HFFc6 (cell line): ENCODE results near the gene OPCML. TPM values are rescaled to one million over a fixed set of nuclear protein-coding genes. Genes with fewer than 3 reads are reported as not detected.
"Not testable (repeated sequence)": the region's sequence is repeated elsewhere in the genome, so short reads cannot be mapped to it uniquely, and the experiment has no call there.

Experiments
- DNase-seq: peaks from one replicate; pipeline ENCODE4 v3.0.0-alpha.2; 2018
- H3K27ac Mint-ChIP-seq: 2 replicates; pipeline ENCODE4 v1.8.0; 2020; ENCODE audit warnings: mild to moderate bottlenecking, mixed read lengths
- H3K27me3 Mint-ChIP-seq: 2 replicates; pipeline ENCODE4 v1.8.0; 2021; ENCODE audit warnings: mild to moderate bottlenecking, moderate library complexity, mixed read lengths; ENCODE audit not compliant: insufficient read depth
- H3K36me3 Mint-ChIP-seq: 2 replicates; pipeline ENCODE4 v1.8.0; 2021; ENCODE audit warnings: low read depth, mixed read lengths
- H3K4me1 Mint-ChIP-seq: 2 replicates; pipeline ENCODE4 v1.8.0; 2020; ENCODE audit warnings: low read depth, mixed read lengths
- H3K4me3 Mint-ChIP-seq: 2 replicates; pipeline ENCODE4 v1.8.0; 2020; ENCODE audit warnings: mild to moderate bottlenecking, moderate library complexity, mixed read lengths
- H3K9me3 Mint-ChIP-seq: 2 replicates; pipeline ENCODE4 v1.8.0; 2020; ENCODE audit warnings: mild to moderate bottlenecking, mixed read lengths
- total RNA-seq, 6 experiments: library from RNA; stranded (reverse); fragmentation: NEBNext Ultra II Directional; extraction: Animal tissue kit (Norgen Biotek cat#: 25700); gene quantifications; 2 replicates in 1 of 6; 3 replicates in 5 of 6; pipeline ENCODE4 v1.2.3, GENCODE V29; 2021
- TF ChIP-seq, protein P1 (sequence below): fragments of 200-600 bp; sonication (generic); IDR thresholded peaks from 2 replicates; pipeline ENCODE4 v1.5.0; 2021; ENCODE audit warnings: antibody characterized with exemption, mild to moderate bottlenecking

OPCML gene
- total RNA-seq, 6 experiments from 2014 or later: 0.11 to 1.7 (median 0.33) TPM

DNA sequence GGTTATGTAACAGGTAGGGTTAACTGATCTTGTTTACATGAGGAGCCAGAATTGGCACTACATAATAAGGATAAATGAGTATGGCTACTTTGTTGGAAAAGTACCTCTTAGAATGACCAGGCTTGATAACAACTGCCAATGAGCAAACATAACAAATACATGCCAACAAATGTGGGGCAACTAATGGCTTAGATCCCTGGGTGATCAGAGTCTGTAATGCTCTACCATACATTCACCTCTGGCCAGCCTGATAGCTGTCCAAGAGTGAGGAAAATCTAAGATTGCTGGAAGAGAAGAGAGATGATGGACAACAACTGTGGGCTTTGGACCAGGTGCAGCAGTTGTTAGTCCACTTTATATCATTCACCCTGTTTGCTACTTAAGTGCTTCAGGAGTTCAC lies 1136.9 kb downstream of the OPCML start:
- no peaks in the 10 kb centered on the region for H3K36me3 Mint-ChIP-seq
- no peak overlapping the region for H3K4me3 Mint-ChIP-seq
- DNase-seq: no peak
- H3K27ac Mint-ChIP-seq: no peak overlapping the region
- H3K27me3 Mint-ChIP-seq: peaks cover 5% of the 10 kb centered on the region
- H3K4me1 Mint-ChIP-seq: no peaks in the 10 kb centered on the region
- TF ChIP-seq, protein P1, sequence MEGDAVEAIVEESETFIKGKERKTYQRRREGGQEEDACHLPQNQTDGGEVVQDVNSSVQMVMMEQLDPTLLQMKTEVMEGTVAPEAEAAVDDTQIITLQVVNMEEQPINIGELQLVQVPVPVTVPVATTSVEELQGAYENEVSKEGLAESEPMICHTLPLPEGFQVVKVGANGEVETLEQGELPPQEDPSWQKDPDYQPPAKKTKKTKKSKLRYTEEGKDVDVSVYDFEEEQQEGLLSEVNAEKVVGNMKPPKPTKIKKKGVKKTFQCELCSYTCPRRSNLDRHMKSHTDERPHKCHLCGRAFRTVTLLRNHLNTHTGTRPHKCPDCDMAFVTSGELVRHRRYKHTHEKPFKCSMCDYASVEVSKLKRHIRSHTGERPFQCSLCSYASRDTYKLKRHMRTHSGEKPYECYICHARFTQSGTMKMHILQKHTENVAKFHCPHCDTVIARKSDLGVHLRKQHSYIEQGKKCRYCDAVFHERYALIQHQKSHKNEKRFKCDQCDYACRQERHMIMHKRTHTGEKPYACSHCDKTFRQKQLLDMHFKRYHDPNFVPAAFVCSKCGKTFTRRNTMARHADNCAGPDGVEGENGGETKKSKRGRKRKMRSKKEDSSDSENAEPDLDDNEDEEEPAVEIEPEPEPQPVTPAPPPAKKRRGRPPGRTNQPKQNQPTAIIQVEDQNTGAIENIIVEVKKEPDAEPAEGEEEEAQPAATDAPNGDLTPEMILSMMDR: no peak
- no peaks in the 10 kb centered on the region for H3K9me3 Mint-ChIP-seq

DNA sequence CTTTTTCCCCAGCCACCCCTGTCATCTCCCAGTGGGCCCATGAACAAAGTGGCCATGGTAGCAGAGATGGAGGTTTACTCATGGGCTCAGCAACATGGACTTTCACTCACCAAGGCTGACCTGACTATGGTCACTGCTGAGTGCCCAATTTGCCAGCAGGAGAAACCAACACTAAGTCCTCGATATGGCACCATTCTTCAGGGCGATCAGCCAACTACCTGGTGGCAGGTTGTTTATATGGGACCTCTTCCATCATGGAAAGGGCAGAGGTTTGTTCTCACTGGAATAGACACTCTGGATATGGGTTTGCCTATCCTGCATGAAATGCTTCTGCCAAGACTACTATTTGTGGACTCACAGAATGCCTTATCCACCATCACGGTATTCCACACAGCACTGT lies 1152.8 kb downstream of the OPCML start:
- Mint-ChIP-seq H3K4me3 (no peak overlapping the region), H3K4me1 (no peaks in the 10 kb centered on the region), H3K27me3 (peaks cover 19% of the 10 kb centered on the region), H3K36me3 (no peaks in the 10 kb centered on the region), H3K9me3 (peaks cover 5% of the 10 kb centered on the region), H3K27ac (no peak overlapping the region)
- TF ChIP-seq, protein P1: no peak
- DNase-seq: no peak

DNA sequence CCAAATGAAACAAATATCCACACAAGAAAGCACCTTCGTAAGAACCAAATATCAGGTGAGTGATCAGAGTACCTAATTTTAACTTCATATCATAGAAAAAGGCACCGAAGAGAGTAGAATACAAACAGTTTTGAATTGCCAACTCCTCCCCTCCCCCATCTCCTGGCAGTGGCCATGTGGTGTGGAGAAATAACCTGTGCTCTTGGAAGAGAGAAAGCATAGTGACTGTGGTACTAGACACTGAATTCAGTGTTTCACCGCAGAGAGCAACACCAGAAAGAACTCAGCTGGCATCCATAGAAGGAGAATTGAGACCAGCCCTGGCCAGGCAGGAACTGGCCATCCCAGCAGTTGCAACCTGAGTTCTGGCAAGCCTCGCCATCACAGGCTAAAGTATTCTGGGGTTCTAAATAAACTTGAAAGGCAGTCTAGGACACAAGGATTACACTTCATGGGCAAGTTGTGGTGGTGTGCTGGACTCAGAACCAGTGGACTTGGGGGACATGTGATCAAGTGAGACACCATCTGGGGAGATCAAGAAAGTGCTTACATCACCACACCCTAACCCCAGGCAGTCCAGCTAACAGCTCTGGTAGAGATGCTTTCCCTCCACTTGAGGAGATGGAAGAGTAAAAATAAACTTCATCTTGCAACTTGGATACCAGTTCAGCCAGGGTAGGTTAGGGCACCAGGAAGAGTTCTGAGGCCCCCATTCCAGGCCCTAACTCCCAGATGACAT lies 1158.7 kb downstream of the OPCML start:
- DNase-seq: no peak
- Mint-ChIP-seq H3K27ac (no peak overlapping the region), H3K4me3 (no peak overlapping the region), H3K36me3 (no peaks in the 10 kb centered on the region), H3K9me3 (no peaks in the 10 kb centered on the region), H3K4me1 (no peaks in the 10 kb centered on the region), H3K27me3 (peaks cover 18% of the 10 kb centered on the region)
- TF ChIP-seq, protein P1: no peak

DNA sequence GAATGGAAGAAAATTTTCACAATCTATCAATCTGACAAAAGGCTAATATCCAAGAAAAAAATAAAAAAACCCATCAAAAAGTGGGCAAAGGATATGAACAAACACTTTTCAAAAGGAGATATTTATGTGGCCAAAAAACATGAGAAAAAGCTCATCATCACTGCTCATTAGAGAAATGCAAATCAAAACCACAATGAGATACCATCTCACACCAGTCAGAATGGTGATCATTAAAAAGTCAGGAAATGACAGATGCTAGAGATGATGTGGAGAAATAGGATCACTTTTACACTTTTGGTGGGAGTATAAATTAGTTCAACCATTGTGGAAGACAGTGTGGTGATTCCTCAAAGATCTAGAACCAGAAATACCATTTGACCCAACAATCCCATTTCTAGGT lies 1162.2 kb downstream of the OPCML start:
- not testable (repeated sequence) for H3K4me1 Mint-ChIP-seq, DNase-seq, H3K9me3 Mint-ChIP-seq, H3K27me3 Mint-ChIP-seq, H3K36me3 Mint-ChIP-seq, H3K4me3 Mint-ChIP-seq, H3K27ac Mint-ChIP-seq

DNA sequence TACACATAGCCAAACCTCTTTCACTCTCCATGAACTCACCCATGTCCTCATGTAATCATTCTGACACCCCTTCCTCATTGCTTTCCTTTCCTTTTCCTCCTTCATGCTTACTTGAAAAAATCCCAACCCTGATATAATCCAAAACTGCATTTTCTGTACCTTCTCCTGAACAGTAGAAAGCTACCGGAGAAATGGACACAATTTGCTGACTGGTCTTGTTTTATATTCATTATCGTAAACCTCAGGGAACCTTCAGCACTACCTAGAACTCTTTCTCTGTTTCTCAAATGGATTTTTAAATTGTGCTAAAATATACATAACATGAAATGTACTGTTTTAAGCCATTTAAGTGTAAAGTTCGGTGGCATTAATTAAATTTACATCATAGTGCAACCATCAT lies 1165.0 kb downstream of the OPCML start:
- H3K9me3 Mint-ChIP-seq: no peaks in the 10 kb centered on the region
- H3K4me1 Mint-ChIP-seq: no peaks in the 10 kb centered on the region
- DNase-seq: no peak
- H3K27ac Mint-ChIP-seq: no peak overlapping the region
- TF ChIP-seq, protein P1: no peak
- peaks cover 8% of the 10 kb centered on the region for H3K27me3 Mint-ChIP-seq
- H3K4me3 Mint-ChIP-seq: no peak overlapping the region
- H3K36me3 Mint-ChIP-seq: no peaks in the 10 kb centered on the region

DNA sequence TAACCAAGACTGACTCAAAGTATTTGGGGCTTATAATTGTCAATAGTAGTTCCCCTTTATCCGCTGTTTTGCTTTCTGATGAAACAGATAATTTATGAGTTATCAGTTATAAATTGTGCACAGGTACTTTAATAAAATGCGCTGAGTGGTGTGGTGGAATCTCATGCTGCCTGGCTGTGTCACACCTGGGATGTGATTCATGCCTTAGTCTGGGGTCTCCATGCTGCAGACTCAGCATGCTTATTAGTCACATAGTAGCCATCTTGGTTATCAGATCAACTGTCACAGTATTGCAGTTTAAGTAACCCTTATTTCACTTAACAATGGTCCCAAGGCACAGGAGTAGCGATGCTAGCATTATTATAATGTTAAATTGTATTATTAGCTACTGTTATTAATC lies 1166.7 kb downstream of the OPCML start:
- Mint-ChIP-seq H3K4me3 (no peak overlapping the region), H3K27ac (no peak overlapping the region), H3K36me3 (no peaks in the 10 kb centered on the region), H3K27me3 (peaks cover 11% of the 10 kb centered on the region), H3K9me3 (no peaks in the 10 kb centered on the region), H3K4me1 (no peaks in the 10 kb centered on the region)
- TF ChIP-seq, protein P1: no peak
- no peak for DNase-seq
